Vagina (tissue), 2 donors: ENCODE data around the gene MYO7A.

ENCODE experiments used
- CTCF ChIP-seq, 3 experiments: fragments of 450-650 bp in 2 of 3; fragments of 200-600 bp in 1 of 3; sonication (generic) in 1 of 3; IDR thresholded peaks; one replicate each; pipeline ENCODE4 v1.5.1; 2017 to 2019; ENCODE audit warnings: antibody characterized with exemption in 3 of 3, mild to moderate bottlenecking in 2 of 3, moderate library complexity in 2 of 3
- POLR2A ChIP-seq, 2 donors: fragments of 450-650 bp; IDR thresholded peaks; one replicate each; pipeline ENCODE4 v1.6.1; 2017; ENCODE audit warnings: antibody characterized with exemption in 2 of 2, mild to moderate bottlenecking in 2 of 2, moderate library complexity in 2 of 2

- no peak for TF ChIP-seq POLR2A (IDR thresholded peaks at IDR 0.05)
- no peak for TF ChIP-seq CTCF (IDR thresholded peaks at IDR 0.05)
These were observed 25.5 kb downstream of the MYO7A start for GRCh38 chr11:77153276-77154185.
